Sigmoid colon (tissue), 4 donors: ENCODE data around the gene MACC1.
"Not testable (repeated sequence)": the region's sequence is repeated elsewhere in the genome, so short reads cannot be mapped to it uniquely, and the experiment has no call there.

Experiments used
- CTCF ChIP-seq, 4 experiments: fragments of 450-650 bp in 3 of 4; fragments of 200-600 bp in 1 of 4; IDR thresholded peaks; one replicate each; pipeline ENCODE4 v1.5.1; 2016 to 2019; ENCODE audit warnings: antibody characterized with exemption in 4 of 4, mild to moderate bottlenecking in 3 of 4, moderate library complexity in 2 of 4
- POLR2AphosphoS5 ChIP-seq, 4 donors: sonication (generic); formaldehyde crosslinking; IDR thresholded peaks; one replicate each; pipeline ENCODE4 v1.6.1; 2017; ENCODE audit warnings: antibody characterized with exemption in 4 of 4

GRCh38 chr7:20187850-20188249 is 29.3 kb downstream of the MACC1 start:
- TF ChIP-seq POLR2AphosphoS5, CTCF (IDR thresholded peaks at IDR 0.05): not testable (repeated sequence)
